Rectal smooth muscle tissue (tissue), 1 donor: ENCODE results near the gene CFAP206.
"Not testable (repeated sequence)": the region's sequence is repeated elsewhere in the genome, so short reads cannot be mapped to it uniquely, and the experiment has no call there.

Source experiments
- H3K27ac ChIP-seq: one replicate; pipeline ENCODE4 v1.7.0; 2013; ENCODE audit warnings: low read depth, low read length, inconsistent platforms
- H3K27me3 ChIP-seq: one replicate; pipeline ENCODE4 v1.7.0; 2013; ENCODE audit warnings: low read length; ENCODE audit not compliant: control insufficient read depth, insufficient read depth
- H3K36me3 ChIP-seq: one replicate; pipeline ENCODE4 v1.7.0; 2013; ENCODE audit warnings: low read length; ENCODE audit not compliant: control insufficient read depth, insufficient read depth
- H3K4me1 ChIP-seq: one replicate; pipeline ENCODE4 v1.7.0; 2013; ENCODE audit warnings: low read length; ENCODE audit not compliant: control insufficient read depth, insufficient read depth
- H3K4me3 ChIP-seq: one replicate; pipeline ENCODE4 v1.7.0; 2013; ENCODE audit warnings: low read length
- H3K9ac ChIP-seq: one replicate; pipeline ENCODE4 v1.7.0; 2013; ENCODE audit warnings: low read length

Gene CFAP206

DNA sequence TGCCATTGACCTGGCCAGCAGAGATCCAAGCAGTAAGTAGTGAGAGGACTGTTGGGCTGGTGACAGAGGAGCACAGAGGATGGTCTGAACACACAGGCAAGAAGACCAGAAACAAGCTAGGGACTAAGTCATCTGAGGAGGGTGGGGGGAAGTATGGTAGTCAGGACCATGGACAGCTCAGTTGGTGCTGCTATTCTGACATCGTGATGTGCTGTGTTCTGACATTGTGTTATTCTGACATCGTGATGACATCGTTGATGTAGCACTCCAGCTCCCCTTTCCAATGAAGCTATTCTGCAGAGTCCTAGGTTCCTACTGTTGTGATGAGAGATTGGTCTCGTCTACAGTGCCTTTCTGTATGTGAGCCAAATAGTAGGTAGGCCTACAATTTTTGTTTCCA, 28.7 kb downstream of the CFAP206 start:
- no peaks in the 10 kb centered on the region for H3K27me3 ChIP-seq
- H3K27ac ChIP-seq, result no peak overlapping the region
- no peaks in the 10 kb centered on the region for H3K36me3 ChIP-seq
- no peak overlapping the region for H3K9ac ChIP-seq
- no peak overlapping the region for H3K4me3 ChIP-seq
- H3K4me1 ChIP-seq, result no peaks in the 10 kb centered on the region

GRCh38 chr6:87441711-87442110, 33.9 kb downstream of the CFAP206 start:
- no peaks in the 10 kb centered on the region for H3K4me1 ChIP-seq
- H3K9ac ChIP-seq, result no peak overlapping the region
- no peak overlapping the region for H3K4me3 ChIP-seq
- H3K27me3 ChIP-seq, result no peaks in the 10 kb centered on the region
- no peaks in the 10 kb centered on the region for H3K36me3 ChIP-seq
- no peak overlapping the region for H3K27ac ChIP-seq

- Histone ChIP-seq H3K4me3 (no peak overlapping the region), H3K4me1 (no peaks in the 10 kb centered on the region), H3K9ac (no peak overlapping the region), H3K36me3 (no peaks in the 10 kb centered on the region), H3K27ac (no peak overlapping the region), H3K27me3 (no peaks in the 10 kb centered on the region)
These were observed 36.6 kb downstream of the CFAP206 start for GRCh38 chr6:87444362-87444761.

DNA sequence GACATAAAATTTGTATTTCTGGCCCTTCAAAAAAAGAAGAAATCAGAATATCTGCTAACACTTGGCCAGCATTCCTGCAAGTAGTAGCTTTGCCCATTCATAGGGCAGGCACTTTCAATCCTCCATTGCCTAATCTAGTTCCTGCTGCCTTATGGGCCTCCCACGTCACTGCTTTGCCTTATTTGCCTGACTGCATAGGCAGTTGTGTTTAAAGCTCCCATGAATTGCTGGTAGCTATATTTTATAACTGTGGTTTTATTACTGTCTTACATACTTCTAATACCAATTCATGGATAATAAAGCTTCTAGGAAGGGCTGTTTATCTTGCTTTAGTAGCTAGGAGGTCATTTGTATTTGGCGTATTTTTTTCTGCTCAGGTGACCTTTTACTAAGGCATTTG, 57.3 kb downstream of the CFAP206 start:
- Histone ChIP-seq H3K4me3 (no peak overlapping the region), H3K4me1 (no peaks in the 10 kb centered on the region), H3K27me3 (no peaks in the 10 kb centered on the region), H3K9ac (no peak overlapping the region), H3K36me3 (no peaks in the 10 kb centered on the region), H3K27ac (no peak overlapping the region)

DNA sequence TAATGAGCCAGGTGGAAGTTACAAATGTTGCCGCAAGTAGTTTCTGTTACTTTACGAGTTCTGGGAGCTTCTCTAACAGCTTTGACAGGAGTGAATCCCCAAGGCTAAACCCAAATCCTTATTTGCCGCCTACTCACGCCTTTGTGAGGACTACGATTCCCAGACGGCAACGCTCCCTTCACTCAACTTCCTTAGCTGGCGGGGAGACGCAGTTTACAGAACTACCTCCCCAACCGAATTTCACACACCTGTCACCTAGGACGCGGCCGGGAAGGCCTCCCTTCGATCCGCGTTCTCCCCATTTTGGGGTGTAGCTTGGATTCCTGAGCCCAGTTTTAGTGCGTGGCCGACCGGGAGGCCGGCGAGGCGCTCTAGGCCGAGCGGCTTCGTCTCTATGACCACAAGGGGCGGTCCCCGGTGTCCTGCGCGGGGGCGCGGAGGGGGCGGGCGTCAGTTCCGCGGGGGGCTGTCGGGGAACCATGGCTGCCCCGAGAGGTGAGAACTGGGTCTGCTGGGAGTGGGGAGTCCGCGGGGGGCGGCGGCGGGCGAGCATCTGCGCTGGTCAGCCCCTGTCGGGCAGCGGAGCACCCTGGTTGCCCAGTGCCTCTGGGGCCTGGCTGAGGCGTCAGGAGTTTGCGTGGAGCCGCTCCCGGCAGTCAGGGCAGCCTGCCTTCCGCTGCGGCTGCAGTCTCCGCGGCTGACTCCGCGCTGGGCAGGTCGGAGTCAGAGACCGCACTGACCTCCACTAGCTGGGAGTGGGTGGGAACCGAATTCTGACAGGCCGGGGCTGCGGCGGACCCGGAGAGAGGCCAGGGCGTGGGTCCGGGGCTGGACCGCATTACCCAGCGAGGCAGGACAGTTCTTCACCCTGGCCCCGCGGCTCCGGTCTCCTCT, 65.0 kb downstream of the CFAP206 start, which contains the start of gene SLC35A1:
TSS of gene SLC35A1 (plus strand) at position 450 of the 894 bp plus-strand sequence. CDS start at position 480, 30 bp downstream.
- Histone ChIP-seq H3K36me3 (no peaks in the 10 kb centered on the region), H3K27ac (peak within 1 kb of the TSS; percentile 96), H3K4me3 (peak within 1 kb of the TSS; percentile 97), H3K9ac (peak within 1 kb of the TSS; percentile 93), H3K4me1 (peaks cover 5% of the 10 kb centered on the region), H3K27me3 (no peaks in the 10 kb centered on the region)

GRCh38 chr6:87473419-87473903, 65.7 kb downstream of the CFAP206 start:
- no peaks in the 10 kb centered on the region for H3K27me3 ChIP-seq
- peaks cover 5% of the 10 kb centered on the region for H3K4me1 ChIP-seq
- peak overlapping the region; percentile 70 for H3K9ac ChIP-seq
- peak overlapping the region; percentile 97 for H3K4me3 ChIP-seq
- H3K36me3 ChIP-seq, result no peaks in the 10 kb centered on the region
- H3K27ac ChIP-seq, result peak overlapping the region; percentile 96

DNA sequence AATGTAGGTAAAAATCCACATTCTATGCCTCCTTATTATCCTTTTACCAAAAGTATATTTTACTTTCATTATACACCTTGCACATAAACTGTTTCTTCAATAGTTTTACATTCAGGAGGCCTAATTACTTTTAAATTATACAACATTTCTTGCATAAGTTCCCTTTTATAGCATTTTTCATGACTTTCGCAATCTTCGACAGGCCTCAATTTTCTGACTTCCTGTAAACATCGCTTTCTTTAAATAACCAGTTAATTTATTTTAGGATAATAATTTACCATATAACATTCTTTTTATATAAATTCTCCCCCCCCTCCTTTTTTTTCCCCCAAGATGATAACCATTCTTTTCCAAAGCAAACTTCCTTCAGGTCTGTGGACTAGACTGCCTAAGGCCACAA, 74.2 kb downstream of the CFAP206 start:
- no peaks in the 10 kb centered on the region for H3K27me3 ChIP-seq
- H3K27ac ChIP-seq, result no peak overlapping the region
- no peaks in the 10 kb centered on the region for H3K36me3 ChIP-seq
- no peak overlapping the region for H3K9ac ChIP-seq
- no peak overlapping the region for H3K4me3 ChIP-seq
- H3K4me1 ChIP-seq, result no peaks in the 10 kb centered on the region

DNA sequence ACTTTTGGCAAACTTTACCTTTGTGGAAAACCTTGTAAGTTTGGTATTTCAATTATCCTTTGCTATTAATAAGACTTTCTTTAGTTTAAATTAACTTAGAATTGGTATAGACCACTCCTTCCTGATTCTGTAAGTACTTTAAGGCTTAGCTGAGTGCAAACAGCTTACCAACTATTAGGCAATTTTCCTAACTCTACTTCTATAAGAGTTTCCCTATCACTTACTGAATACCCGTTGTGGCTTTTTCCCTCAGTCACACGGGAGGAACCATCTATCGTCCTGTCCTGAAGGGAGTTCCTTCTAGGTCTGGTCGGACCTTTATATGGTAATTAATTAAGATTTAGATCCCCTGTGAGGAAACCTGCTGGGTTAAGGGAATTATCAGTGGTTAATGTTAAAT, 74.6 kb downstream of the CFAP206 start:
- Histone ChIP-seq H3K27ac (no peak overlapping the region), H3K36me3 (no peaks in the 10 kb centered on the region), H3K4me3 (no peak overlapping the region), H3K9ac (no peak overlapping the region), H3K4me1 (no peaks in the 10 kb centered on the region), H3K27me3 (no peaks in the 10 kb centered on the region)

- H3K27ac ChIP-seq, result no peak overlapping the region
- no peaks in the 10 kb centered on the region for H3K4me1 ChIP-seq
- H3K36me3 ChIP-seq, result no peaks in the 10 kb centered on the region
- H3K27me3 ChIP-seq, result no peaks in the 10 kb centered on the region
- no peak overlapping the region for H3K9ac ChIP-seq
- H3K4me3 ChIP-seq, result no peak overlapping the region
These were observed 76.2 kb downstream of the CFAP206 start for GRCh38 chr6:87483929-87484328.

DNA sequence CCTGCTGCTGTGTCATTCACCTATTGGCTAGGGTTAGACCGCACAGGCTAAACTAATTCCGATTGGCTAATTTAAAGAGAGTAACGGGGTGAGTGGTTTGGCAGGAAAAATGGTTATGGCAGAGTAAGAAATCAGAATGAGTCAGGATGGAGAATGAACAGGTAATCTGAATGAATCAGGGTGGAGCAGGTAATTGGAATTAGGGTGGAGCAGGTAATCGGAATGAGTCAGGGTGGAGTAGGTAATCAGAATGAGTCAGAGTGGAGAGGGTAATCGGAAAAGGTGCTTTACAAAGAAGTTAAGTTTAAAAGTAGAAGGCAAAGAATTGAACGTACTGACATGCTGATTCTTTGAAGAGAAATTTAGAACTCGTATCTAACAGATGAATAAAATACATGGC, 76.7 kb downstream of the CFAP206 start:
- no peaks in the 10 kb centered on the region for H3K27me3 ChIP-seq
- no peak overlapping the region for H3K27ac ChIP-seq
- no peaks in the 10 kb centered on the region for H3K36me3 ChIP-seq
- H3K4me3 ChIP-seq, result no peak overlapping the region
- no peak overlapping the region for H3K9ac ChIP-seq
- H3K4me1 ChIP-seq, result no peaks in the 10 kb centered on the region

DNA sequence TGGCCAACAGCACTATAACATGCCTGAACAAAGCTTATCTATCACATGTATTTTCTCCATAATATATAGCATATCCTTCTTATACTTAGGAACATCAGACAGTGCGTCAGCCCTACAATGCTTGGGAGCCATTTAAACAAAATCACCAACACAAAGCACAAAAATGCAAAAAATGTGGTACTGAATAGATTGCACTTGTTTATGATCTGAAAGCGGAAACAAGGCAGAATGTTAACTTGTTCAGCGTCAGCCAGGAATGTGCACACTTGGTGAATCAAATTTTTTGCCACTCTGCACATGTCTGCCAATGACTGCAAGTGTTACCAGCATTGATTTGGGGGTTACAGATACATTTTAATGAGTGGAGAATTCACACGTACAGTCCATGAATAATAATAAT, 79.8 kb downstream of the CFAP206 start:
- Histone ChIP-seq H3K9ac (no peak overlapping the region), H3K36me3 (no peaks in the 10 kb centered on the region)

DNA sequence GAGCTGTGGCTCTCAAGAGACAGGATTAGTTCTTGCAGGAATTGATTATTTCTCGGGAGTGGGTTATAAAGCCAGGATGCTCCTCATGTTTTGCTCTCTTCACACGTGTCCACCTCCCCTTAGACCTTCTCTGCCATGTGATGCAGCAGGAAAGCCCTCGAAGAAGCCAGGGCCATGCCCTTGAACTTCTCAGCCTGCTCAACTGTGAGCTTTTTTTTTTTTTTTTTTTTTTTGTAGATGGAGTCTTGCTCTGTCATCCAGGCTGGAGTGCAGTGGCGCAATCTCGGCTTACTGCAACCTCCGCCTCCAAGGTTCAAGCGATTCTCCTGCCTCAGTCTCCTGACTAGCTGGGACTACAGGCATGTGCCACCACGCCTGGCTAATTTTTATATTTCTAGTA, 81.6 kb downstream of the CFAP206 start:
- not testable (repeated sequence) for H3K36me3 ChIP-seq, H3K4me1 ChIP-seq, H3K27ac ChIP-seq, H3K27me3 ChIP-seq, H3K9ac ChIP-seq, H3K4me3 ChIP-seq

More for the DNA sequence above, 79.8 kb downstream of the CFAP206 start:
- Histone ChIP-seq H3K4me1 (no peaks in the 10 kb centered on the region), H3K27me3 (no peaks in the 10 kb centered on the region), H3K27ac (no peak overlapping the region), H3K4me3 (no peak overlapping the region)
